Heart right ventricle (tissue), 16 donors: ENCODE measurements around the gene ZNF3. TPM values are rescaled to one million over a fixed set of nuclear protein-coding genes. Genes with fewer than 3 reads are reported as not detected.

Source experiments
- ATAC-seq, 8 donors: fragments of 200-7000 bp; cut with Tn5 transposase; one replicate each; pipeline ENCODE4 v1.9.1; 2020; ENCODE audit warnings: mild to moderate bottlenecking in 8 of 8, moderate library complexity in 8 of 8, moderate number of reproducible peaks in 1 of 8
- DNase-seq, 2 donors: peaks; one replicate each; pipeline ENCODE4 v3.0.0-alpha.2; 2020
- H3K27ac ChIP-seq, 10 donors: fragments of 200-600 bp; sonication (generic) in 2 of 10; one replicate each; pipeline versions ENCODE4 v1.5.0 to v1.8.0; 2020 to 2022; ENCODE audit warnings: mild to moderate bottlenecking in 3 of 10
- H3K27me3 ChIP-seq, 7 donors: fragments of 200-600 bp; one replicate each; pipeline ENCODE4 v1.8.0; 2021 to 2022; ENCODE audit warnings: mild to moderate bottlenecking in 2 of 7
- H3K36me3 ChIP-seq, 9 donors: fragments of 200-600 bp; sonication (generic) in 1 of 9; one replicate each; pipeline versions ENCODE4 v1.5.0 to v1.8.0; 2020 to 2022; ENCODE audit warnings: mild to moderate bottlenecking in 2 of 9
- H3K4me1 ChIP-seq, 9 donors: fragments of 200-600 bp; sonication (generic) in 1 of 9; one replicate each; pipeline versions ENCODE4 v1.5.0 to v1.8.0; 2020 to 2022; ENCODE audit warnings: mild to moderate bottlenecking in 4 of 9
- H3K4me3 ChIP-seq, 10 donors: fragments of 200-600 bp; sonication (generic) in 2 of 10; one replicate each; pipeline versions ENCODE4 v1.5.0 to v1.8.0; 2020 to 2022; ENCODE audit warnings: mild to moderate bottlenecking in 7 of 10, moderate library complexity in 2 of 10
- H3K9me3 ChIP-seq, 11 donors: fragments of 200-600 bp in 10 of 11; sonication (generic) in 2 of 11; one replicate each; pipeline versions ENCODE4 v1.5.0 to v1.8.0; 2013 to 2022; ENCODE audit warnings: mild to moderate bottlenecking in 2 of 11, control low read depth in 1 of 11, moderate library complexity in 1 of 11
- CTCF ChIP-seq, 9 donors: fragments of 200-600 bp; sonication (generic) in 2 of 9; IDR thresholded peaks; one replicate each; pipeline versions ENCODE4 v1.5.0 to v1.8.0; 2021 to 2022; ENCODE audit warnings: antibody characterized with exemption in 9 of 9, mild to moderate bottlenecking in 5 of 9, moderate library complexity in 1 of 9
- WGBS, 2 donors: extraction: QIAGEN DNeasy Blood & Tissue Kit; methylation state at CpG; one replicate each; pipeline ENCODE4 v1.1.7; 2013; ENCODE audit warnings: inconsistent platforms in 1 of 2; 5-methylcytosine and 5-hydroxymethylcytosine counted together
- intact Hi-C, 10 donors: fragments of 100-400 bp; cut with DNase I; formaldehyde crosslinking; loops; one replicate each; pipeline versions ENCODE4 v1.11.1 to v1.14.2; 2022
- polyA plus RNA-seq, 2 donors: library from polyadenylated mRNA; stranded (reverse); fragments of 200-250 nt; gene quantifications; one replicate each; pipeline ENCODE4 v1.2.3, GENCODE V29; 2013
- total RNA-seq, 10 donors: library from RNA; stranded (reverse); fragmentation: NEBNext Ultra II Directional in 3 of 10; extraction: Animal tissue kit (Norgen Biotek cat#: 25700) in 3 of 10; gene quantifications; one replicate each; pipeline versions ENCODE4 v1.2.1 to v1.2.4, GENCODE V29; 2021 to 2023
- donor health status: Arrhythmogenic right ventricular cardiomyopathy.
- donor health status: ischemic (EF 13 %, LVEDD 7.1; RV severe dilation, severe dysfunction).
- donor health status: healthy with polysubstance abuse.
- donor health status: DM: no; HTN: yes; CAD: no.
- donor health status: DM: no; HTN: no; CAD: no.
- donor health status: ischemic (EF 25% LVEDD 6.9; RV normal size, moderate dysfunction).
- donor health status: ischemic (EF 25% LVEDD 5.7; RV mildly dilated, moderate dysfunction).
- donor health status: healthy.
- donor health status: DM: yes; HTN: yes; CAD: no.
- donor health status: Ischemic cardiomyopathy.
- donor health status: ischemic (EF 35%, LVEDD 5.7; RV mildly dilated, moderate dysfunction).
- donor health status: nonischemic (EF 11% LVEDD 7.7; RV severe dilation, severe dysfunction).
- donor health status: DM: yes; HTN: yes; CAD: no.
- donor health status: PGD.
- donor health status: ischemic (EF 29% LVEDD 5.4; RV normal size, mild dysfunction).
- donor health status: nonischemic (EF 23%, LVEDD 6.1; RV moderate dilation, normal function).

The ZNF3 gene
- total and polyA plus RNA-seq, 12 donors = 9.0 to 17.8 (median 15.3) TPM

GRCh38 chr7:100066953-100067352, 14.6 kb downstream of the ZNF3 start:
- ATAC-seq (no peak), DNase-seq (no peak)
- H3K27ac ChIP-seq = no peak overlapping the region
- no peaks in the 10 kb centered on the region for H3K27me3 ChIP-seq
- WGBS, 2 donors = 82% methylated on average over 7 of the region's 7 CpGs
- no peak for TF ChIP-seq CTCF (IDR thresholded peaks at IDR 0.05)
- H3K36me3 ChIP-seq = peaks cover 19 to 83% (median 52%) of the 10 kb centered on the region in 9 donors
- peaks cover 0 to 15% (median 12%) of the 10 kb centered on the region in 9 donors for H3K4me1 ChIP-seq
- H3K9me3 ChIP-seq = peaks cover 2 to 30% (median 22%) of the 10 kb centered on the region in 11 donors
- intact Hi-C loops = no loop called here
- H3K4me3 ChIP-seq = no peak overlapping the region

DNA sequence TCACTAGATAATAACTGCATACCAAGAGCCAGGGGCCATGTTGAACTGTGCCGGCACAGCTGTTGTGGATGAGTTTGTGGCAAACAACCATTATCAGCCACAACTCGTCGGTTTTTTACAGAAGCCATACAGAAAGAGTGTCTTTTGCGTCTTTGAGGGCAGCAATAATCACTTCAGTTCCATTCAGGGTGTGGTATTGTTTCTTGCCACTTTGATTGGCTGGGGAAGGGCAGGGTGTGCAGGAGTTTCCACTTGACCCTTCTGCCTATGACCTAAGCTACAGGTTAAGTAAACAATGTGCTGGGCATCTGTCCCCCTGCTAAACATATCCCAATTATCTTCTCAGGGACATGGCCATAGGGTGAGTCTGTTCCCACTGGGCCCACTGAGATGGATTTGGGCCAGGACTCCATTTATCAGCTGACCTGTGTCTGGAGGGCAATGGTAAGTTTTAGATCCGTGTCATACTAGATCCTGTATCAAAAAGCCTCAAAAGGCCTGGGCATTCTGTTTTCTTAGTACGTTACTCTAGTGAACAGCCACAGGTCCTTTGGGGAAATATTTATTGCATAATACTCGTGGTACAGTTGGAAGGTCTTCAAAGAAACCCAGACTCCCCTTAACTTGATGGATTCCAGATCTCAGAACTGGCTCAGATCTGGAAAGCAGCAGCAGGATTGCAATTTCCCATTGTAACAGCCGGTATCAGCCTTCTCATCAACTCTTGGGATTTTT, 15.9 kb downstream of the ZNF3 start:
- ATAC-seq = peak; percentile 55 to 88 (median 74)
- no peaks in the 10 kb centered on the region for H3K27me3 ChIP-seq
- TF ChIP-seq CTCF (IDR thresholded peaks at IDR 0.05) = no peak
- H3K36me3 ChIP-seq = peaks cover 11 to 83% (median 43%) of the 10 kb centered on the region in 9 donors
- H3K9me3 ChIP-seq = peaks cover 0 to 17% (median 8%) of the 10 kb centered on the region in 11 donors
- DNase-seq = no peak
- intact Hi-C loops = no loop called here
- peak overlapping the region; percentile 17 to 65 (median 40) for H3K27ac ChIP-seq
- 33 to 35% methylated on average over 8 of the region's 8 CpGs for whole genome bisulfite sequencing, 2 donors
- no peak overlapping the region for H3K4me3 ChIP-seq
- peaks cover 0 to 15% (median 12%) of the 10 kb centered on the region in 9 donors for H3K4me1 ChIP-seq

GRCh38 chr7:100064162-100064561, 17.4 kb downstream of the ZNF3 start:
- WGBS, 2 donors = 84% methylated on average over 9 of the region's 9 CpGs
- intact Hi-C loops = no loop called here
- H3K4me1 ChIP-seq = peaks cover 0 to 15% (median 12%) of the 10 kb centered on the region in 9 donors
- no peak overlapping the region for H3K27ac ChIP-seq
- TF ChIP-seq CTCF (IDR thresholded peaks at IDR 0.05) = no peak
- peaks cover 0 to 83% (median 29%) of the 10 kb centered on the region in 9 donors for H3K36me3 ChIP-seq
- ATAC-seq = no peak
- no peak for DNase-seq
- peaks cover 0 to 2% (median 0%) of the 10 kb centered on the region in 11 donors for H3K9me3 ChIP-seq
- no peaks in the 10 kb centered on the region for H3K27me3 ChIP-seq
- no peak overlapping the region for H3K4me3 ChIP-seq

DNA sequence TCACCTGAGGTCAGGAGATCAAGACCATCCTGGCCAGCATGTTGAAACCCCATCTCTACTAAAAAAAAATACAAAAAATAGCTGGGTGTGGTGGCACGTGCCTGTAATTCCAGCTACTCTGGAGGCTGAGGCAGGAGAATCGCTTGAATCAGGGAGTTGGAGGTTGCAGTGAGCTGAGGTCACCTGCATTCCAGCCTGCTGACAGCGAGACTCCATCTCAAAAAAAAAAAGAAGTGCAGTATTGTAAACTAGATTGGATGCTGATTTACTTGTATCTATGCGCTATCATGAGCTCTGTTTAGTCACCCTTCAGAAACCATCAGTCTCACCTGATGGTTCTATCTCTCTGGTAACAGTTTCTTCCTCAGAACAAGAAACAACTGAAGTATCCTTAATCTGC, 18.1 kb downstream of the ZNF3 start:
- DNase-seq (no peak), ATAC-seq (no peak)
- WGBS, 2 donors = 86 to 96% methylated on average over 4 of the region's 4 CpGs
- Histone ChIP-seq H3K9me3 (no peaks in the 10 kb centered on the region), H3K27ac (no peak overlapping the region), H3K4me1 (peaks cover 0 to 15% (median 12%) of the 10 kb centered on the region in 9 donors), H3K36me3 (peaks cover 0 to 83% (median 25%) of the 10 kb centered on the region in 9 donors), H3K4me3 (no peak overlapping the region), H3K27me3 (no peaks in the 10 kb centered on the region)
- intact Hi-C loops = no loop called here
- no peak for TF ChIP-seq CTCF (IDR thresholded peaks at IDR 0.05)
